Astrocyte (in vitro differentiated cells and primary cell): ENCODE results near the gene OR2S2. TPM values are rescaled to one million over a fixed set of nuclear protein-coding genes. Genes with fewer than 3 reads are reported as not detected.

Source experiments
- DNase-seq: peaks from one replicate; pipeline ENCODE4 v3.0.0-alpha.2; 2010; ENCODE audit warnings: low read depth
- FAIRE-seq: peaks from 2 replicates; lab custom pipeline; 2011; peaks lifted over from hg19 to GRCh38; lab: Jason Lieb, UNC
- H2AFZ ChIP-seq: 2 replicates; pipeline ENCODE4 v1.6.0; 2012; ENCODE audit warnings: low read depth, low read length, inconsistent platforms
- H3K27ac ChIP-seq: 2 replicates; pipeline ENCODE4 v1.5.1; 2011; ENCODE audit warnings: low read depth, low read length, inconsistent platforms
- H3K27me3 ChIP-seq: 2 replicates; pipeline ENCODE4 v1.6.0; 2011; ENCODE audit warnings: low read length, inconsistent platforms; ENCODE audit not compliant: insufficient read depth
- H3K36me3 ChIP-seq: 2 replicates; pipeline ENCODE4 v1.5.1; 2011; ENCODE audit warnings: low read length, inconsistent platforms; ENCODE audit not compliant: insufficient read depth
- H3K4me1 ChIP-seq: 2 replicates; pipeline ENCODE4 v1.5.1; 2011; ENCODE audit warnings: low read length, inconsistent platforms; ENCODE audit not compliant: insufficient read depth
- H3K4me2 ChIP-seq: 2 replicates; pipeline ENCODE4 v1.6.0; 2012; ENCODE audit warnings: low read length, inconsistent platforms
- H3K4me3 ChIP-seq: 2 replicates; pipeline ENCODE4 v1.5.1; 2011; ENCODE audit warnings: low read depth, mild to moderate bottlenecking, low read length, inconsistent platforms; ENCODE audit not compliant: insufficient read depth
- H3K79me2 ChIP-seq: 2 replicates; pipeline ENCODE4 v1.6.0; 2012; ENCODE audit warnings: mild to moderate bottlenecking, low read length, inconsistent platforms; ENCODE audit not compliant: insufficient read depth
- H3K9ac ChIP-seq: 2 replicates; pipeline ENCODE4 v1.6.0; 2012; ENCODE audit warnings: mild to moderate bottlenecking, low read length, inconsistent platforms
- H3K9me3 ChIP-seq: 2 replicates; pipeline ENCODE4 v1.5.1; 2012; ENCODE audit warnings: low read depth, mild to moderate bottlenecking, low read length, inconsistent platforms; ENCODE audit not compliant: insufficient read depth
- H4K20me1 ChIP-seq: 2 replicates; pipeline ENCODE4 v1.6.0; 2012; ENCODE audit warnings: low read length, inconsistent platforms; ENCODE audit not compliant: insufficient read depth
- H3K27ac Mint-ChIP-seq: one replicate; pipeline ENCODE4 v1.8.0; 2021; ENCODE audit warnings: mild to moderate bottlenecking, mixed read lengths; ENCODE audit not compliant: unreplicated experiment
- H3K27me3 Mint-ChIP-seq: one replicate; pipeline ENCODE4 v1.8.0; 2021; ENCODE audit warnings: low read depth, mixed read lengths; ENCODE audit not compliant: unreplicated experiment
- H3K36me3 Mint-ChIP-seq: one replicate; pipeline ENCODE4 v1.8.0; 2021; ENCODE audit warnings: low read depth, mixed read lengths; ENCODE audit not compliant: unreplicated experiment
- H3K4me1 Mint-ChIP-seq: one replicate; pipeline ENCODE4 v1.8.0; 2021; ENCODE audit warnings: low read depth, mixed read lengths; ENCODE audit not compliant: unreplicated experiment
- H3K4me3 Mint-ChIP-seq: one replicate; pipeline ENCODE4 v1.8.0; 2021; ENCODE audit warnings: mild to moderate bottlenecking, moderate library complexity, mixed read lengths; ENCODE audit not compliant: unreplicated experiment
- H3K9me3 Mint-ChIP-seq: one replicate; pipeline ENCODE4 v1.8.0; 2021; ENCODE audit warnings: mild to moderate bottlenecking, mixed read lengths; ENCODE audit not compliant: unreplicated experiment
- CTCF ChIP-seq: IDR thresholded peaks from 2 replicates; pipeline ENCODE4 v1.5.1; 2011; ENCODE audit warnings: low read depth, mild to moderate bottlenecking, inconsistent platforms, low read length, moderate library complexity; ENCODE audit not compliant: insufficient read depth
- EZH2 ChIP-seq: IDR thresholded peaks from 2 replicates; pipeline ENCODE4 v1.6.1; 2012; ENCODE audit warnings: mild to moderate bottlenecking, low read length, inconsistent platforms; ENCODE audit not compliant: insufficient read depth
- total RNA-seq: library from RNA; stranded (reverse); gene quantifications from 2 replicates; pipeline ENCODE4 v1.2.1, GENCODE V29; 2021

The OR2S2 gene
- total RNA-seq, 1 donor from 2014 or later: not detected

GRCh38 chr9:35974800-35975199, 16.8 kb upstream of the OR2S2 start:
- no peak for DNase-seq
- Mint-ChIP-seq H3K27me3 (peaks cover 10% of the 10 kb centered on the region), H3K4me1 (peaks cover 2% of the 10 kb centered on the region)

GRCh38 chr9:35972093-35972492, 14.1 kb upstream of the OR2S2 start:
- H3K9ac ChIP-seq: no peak overlapping the region
- TF ChIP-seq CTCF (no peak), EZH2 (no peak)
- Mint-ChIP-seq H3K4me3 (peak overlapping the region; percentile 10), H3K9me3 (peaks cover 15% of the 10 kb centered on the region), H3K4me1 (peaks cover 2% of the 10 kb centered on the region), H3K27me3 (peaks cover 18% of the 10 kb centered on the region), H3K27ac (no peak overlapping the region), H3K36me3 (no peaks in the 10 kb centered on the region)
- no peaks in the 10 kb centered on the region for H3K4me1 ChIP-seq
- DNase-seq: no peak
- no peak overlapping the region for H3K4me3 ChIP-seq
- H3K27ac ChIP-seq: no peak overlapping the region
- no peaks in the 10 kb centered on the region for H3K36me3 ChIP-seq
- H3K27me3 ChIP-seq: no peaks in the 10 kb centered on the region
- peak overlapping the region; percentile 64 for H3K4me2 ChIP-seq
- no peaks in the 10 kb centered on the region for H4K20me1 ChIP-seq
- H3K9me3 ChIP-seq: peaks cover 2% of the 10 kb centered on the region
- peak overlapping the region; percentile 42 for H2AFZ ChIP-seq
- FAIRE-seq: no peak
- no peaks in the 10 kb centered on the region for H3K79me2 ChIP-seq

More at GRCh38 chr9:35974800-35975199, 16.8 kb upstream of the OR2S2 start:
- no peaks in the 10 kb centered on the region for H4K20me1 ChIP-seq
- H3K36me3 ChIP-seq: no peaks in the 10 kb centered on the region
- H3K4me3 Mint-ChIP-seq: no peak overlapping the region
- H3K27ac Mint-ChIP-seq: no peak overlapping the region
- no peak overlapping the region for H2AFZ ChIP-seq
- no peak overlapping the region for H3K9ac ChIP-seq
- H3K4me2 ChIP-seq: no peak overlapping the region
- H3K27me3 ChIP-seq: peaks cover 2% of the 10 kb centered on the region
- no peak overlapping the region for H3K4me3 ChIP-seq
- peaks cover 2% of the 10 kb centered on the region for H3K9me3 ChIP-seq
- H3K4me1 ChIP-seq: no peaks in the 10 kb centered on the region
- no peaks in the 10 kb centered on the region for H3K36me3 Mint-ChIP-seq
- no peak overlapping the region for H3K27ac ChIP-seq
- TF ChIP-seq EZH2: no peak
- no peak for TF ChIP-seq CTCF
- FAIRE-seq: no peak
- peaks cover 15% of the 10 kb centered on the region for H3K9me3 Mint-ChIP-seq
- H3K79me2 ChIP-seq: no peaks in the 10 kb centered on the region

- Histone ChIP-seq H3K4me1 (peaks cover 4% of the 10 kb centered on the region), H3K4me2 (no peak overlapping the region), H3K27ac (no peak overlapping the region), H3K36me3 (no peaks in the 10 kb centered on the region), H2AFZ (no peak overlapping the region), H4K20me1 (no peaks in the 10 kb centered on the region), H3K4me3 (no peak overlapping the region), H3K9ac (no peak overlapping the region), H3K27me3 (no peaks in the 10 kb centered on the region), H3K79me2 (no peaks in the 10 kb centered on the region), H3K9me3 (no peaks in the 10 kb centered on the region)
- Mint-ChIP-seq H3K9me3 (peaks cover 3% of the 10 kb centered on the region), H3K36me3 (no peaks in the 10 kb centered on the region), H3K4me1 (peaks cover 3% of the 10 kb centered on the region), H3K4me3 (no peak overlapping the region), H3K27ac (no peak overlapping the region), H3K27me3 (peaks cover 16% of the 10 kb centered on the region)
- TF ChIP-seq EZH2 (no peak), CTCF (no peak)
- DNase-seq (no peak), FAIRE-seq (no peak)
Observed at GRCh38 chr9:35967042-35967441, 9.1 kb upstream of the OR2S2 start.
